Brain microvascular endothelial cell (primary cell): ENCODE measurements around the gene PGM2L1.
"Not testable (repeated sequence)": the region's sequence is repeated elsewhere in the genome, so short reads cannot be mapped to it uniquely, and the experiment has no call there.

Experiments used
- DNase-seq: peaks from one replicate; pipeline ENCODE4 v3.0.0-alpha.2; 2020
- H3K27ac ChIP-seq: fragments of 250-450 bp; sonication (Bioruptor Pico); 2 replicates; pipeline ENCODE4 v1.5.1; 2020; ENCODE audit warnings: mild to moderate bottlenecking, moderate library complexity
- H3K27me3 ChIP-seq: fragments of 250-450 bp; sonication (Bioruptor Pico); replicated peaks from 2 replicates; pipeline ENCODE4 v1.5.1; 2020; ENCODE audit warnings: mild to moderate bottlenecking
- H3K36me3 ChIP-seq: fragments of 250-450 bp; sonication (Bioruptor Pico); replicated peaks from 2 replicates; pipeline ENCODE4 v1.5.1; 2020; ENCODE audit warnings: mild to moderate bottlenecking
- H3K4me3 ChIP-seq: 2 replicates; pipeline ENCODE4 v1.5.1; 2011; ENCODE audit warnings: low read depth, mild to moderate bottlenecking, control low read depth, low read length, moderate library complexity
- in situ Hi-C: cut with HindIII; loops from 2 replicates; pipeline ENCODE4 v1.10.0; 2017; ENCODE audit warnings: low sequenced_read_pairs, low pct_ligation_motif_present
- TF ChIP-seq, protein P1 (sequence below): IDR thresholded peaks from 2 replicates; pipeline ENCODE4 v1.5.1; 2011; ENCODE audit warnings: low read depth, mild to moderate bottlenecking, moderate library complexity, low read length, control low read depth, inconsistent platforms; ENCODE audit errors: missing control alignments

Gene PGM2L1

DNA sequence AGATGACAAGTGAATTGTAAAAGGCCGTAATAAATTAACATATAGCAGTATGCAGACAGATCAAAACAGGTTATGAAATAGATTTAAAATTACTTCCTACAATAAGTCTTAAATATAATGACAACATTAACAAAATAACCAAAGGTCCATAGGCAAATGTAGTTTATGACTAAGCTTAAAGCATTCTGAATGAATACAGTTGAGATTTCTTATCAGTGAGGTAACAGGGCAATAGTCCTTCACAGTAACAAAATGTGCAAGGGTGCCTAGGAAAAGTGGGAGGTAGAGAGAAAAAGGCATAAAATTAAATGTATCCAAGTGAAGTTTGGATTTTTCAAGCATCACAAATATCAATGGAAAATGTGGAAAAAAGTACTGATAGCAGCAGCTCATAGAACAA lies 65.9 kb downstream of the PGM2L1 start:
- Histone ChIP-seq H3K27ac (no peak overlapping the region), H3K4me3 (no peak overlapping the region), H3K36me3 (no peaks in the 10 kb centered on the region), H3K27me3 (no peaks in the 10 kb centered on the region)
- no peak for DNase-seq
- in situ Hi-C loops, result no loop called here
- TF ChIP-seq, protein P1, sequence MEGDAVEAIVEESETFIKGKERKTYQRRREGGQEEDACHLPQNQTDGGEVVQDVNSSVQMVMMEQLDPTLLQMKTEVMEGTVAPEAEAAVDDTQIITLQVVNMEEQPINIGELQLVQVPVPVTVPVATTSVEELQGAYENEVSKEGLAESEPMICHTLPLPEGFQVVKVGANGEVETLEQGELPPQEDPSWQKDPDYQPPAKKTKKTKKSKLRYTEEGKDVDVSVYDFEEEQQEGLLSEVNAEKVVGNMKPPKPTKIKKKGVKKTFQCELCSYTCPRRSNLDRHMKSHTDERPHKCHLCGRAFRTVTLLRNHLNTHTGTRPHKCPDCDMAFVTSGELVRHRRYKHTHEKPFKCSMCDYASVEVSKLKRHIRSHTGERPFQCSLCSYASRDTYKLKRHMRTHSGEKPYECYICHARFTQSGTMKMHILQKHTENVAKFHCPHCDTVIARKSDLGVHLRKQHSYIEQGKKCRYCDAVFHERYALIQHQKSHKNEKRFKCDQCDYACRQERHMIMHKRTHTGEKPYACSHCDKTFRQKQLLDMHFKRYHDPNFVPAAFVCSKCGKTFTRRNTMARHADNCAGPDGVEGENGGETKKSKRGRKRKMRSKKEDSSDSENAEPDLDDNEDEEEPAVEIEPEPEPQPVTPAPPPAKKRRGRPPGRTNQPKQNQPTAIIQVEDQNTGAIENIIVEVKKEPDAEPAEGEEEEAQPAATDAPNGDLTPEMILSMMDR, result no peak

DNA sequence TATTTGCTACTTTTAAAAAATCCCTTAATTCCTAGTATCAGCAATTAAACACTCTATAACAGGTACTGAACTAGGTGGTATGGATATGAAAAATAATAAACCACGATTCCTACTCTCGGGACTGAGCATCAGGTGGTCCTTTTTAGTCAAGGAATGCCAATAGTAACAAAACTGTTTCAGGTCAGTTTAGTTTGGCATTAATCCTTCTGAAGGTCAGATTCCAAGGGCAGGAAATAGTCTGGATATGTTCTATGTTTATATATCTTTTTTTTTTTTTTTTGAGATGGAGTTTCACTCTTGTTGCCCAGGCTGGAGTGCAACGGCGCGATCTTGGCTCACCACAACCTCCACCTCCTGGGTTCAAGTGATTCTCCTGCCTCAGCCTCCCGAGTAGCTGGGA lies 67.2 kb downstream of the PGM2L1 start:
- DNase-seq, H3K27me3 ChIP-seq, H3K4me3 ChIP-seq, in situ Hi-C loops, H3K36me3 ChIP-seq, H3K27ac ChIP-seq: not testable (repeated sequence)

DNA sequence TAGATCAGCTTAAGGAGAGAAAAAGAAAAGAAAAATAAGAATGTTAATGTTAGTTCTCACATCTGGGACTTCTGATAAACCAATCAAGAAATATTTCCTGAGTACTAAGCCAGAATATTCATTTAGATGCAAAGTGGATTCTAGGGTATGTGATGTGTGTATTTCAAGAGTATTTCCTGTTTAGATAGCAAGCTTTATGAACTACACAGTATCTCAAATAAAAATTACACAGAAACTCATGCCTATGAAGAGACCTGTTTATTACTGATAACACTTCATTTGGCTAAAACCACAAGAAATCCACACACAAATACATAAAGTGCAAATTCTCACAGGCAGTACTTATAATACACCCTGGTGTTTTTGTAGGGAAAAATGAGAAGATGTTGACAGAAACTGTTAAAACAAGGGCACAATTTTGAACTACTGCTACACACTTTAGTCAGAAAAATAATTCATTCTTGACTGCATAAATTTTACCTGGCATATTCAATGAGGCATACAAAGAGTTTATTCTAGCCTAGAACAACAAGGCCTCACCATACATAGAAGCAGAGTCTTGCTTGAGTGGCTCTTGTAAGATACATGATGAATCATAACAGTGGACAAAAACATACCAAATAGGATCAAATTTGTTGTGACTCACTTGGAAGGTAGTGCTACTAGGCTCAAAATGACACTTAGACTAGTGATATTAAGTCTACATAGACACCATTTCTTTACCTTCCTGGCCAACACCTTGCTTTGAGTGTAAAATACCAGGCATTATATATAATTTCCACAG lies 68.0 kb downstream of the PGM2L1 start:
- peak; percentile 42 for DNase-seq
- Histone ChIP-seq H3K4me3 (no peak overlapping the region), H3K27me3 (no peaks in the 10 kb centered on the region), H3K27ac (peak overlapping the region; percentile 30), H3K36me3 (no peaks in the 10 kb centered on the region)
- TF ChIP-seq, protein P1, result no peak
- in situ Hi-C loops, result no loop called here

DNA sequence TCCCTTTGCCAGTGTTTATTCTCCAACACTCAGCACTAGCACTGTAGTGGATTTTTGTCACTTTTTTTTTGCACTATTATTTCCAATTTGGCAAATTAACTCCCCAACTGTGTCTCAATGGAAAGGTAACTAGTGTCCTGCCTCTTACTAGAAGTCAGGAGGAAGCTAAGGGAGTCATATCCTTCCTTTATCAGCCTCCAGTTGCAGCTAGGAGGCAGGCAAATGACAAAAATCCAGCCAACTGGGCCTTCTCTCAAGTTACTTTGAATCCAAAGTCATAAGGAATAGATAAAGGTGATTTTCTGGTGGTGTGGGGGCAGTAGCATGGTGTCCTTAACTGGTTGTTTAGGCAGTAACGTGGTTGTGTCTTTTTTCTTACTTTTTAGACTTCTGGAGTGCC lies 71.2 kb downstream of the PGM2L1 start:
- H3K36me3 ChIP-seq, result no peaks in the 10 kb centered on the region
- TF ChIP-seq, protein P1, result no peak
- H3K27me3 ChIP-seq, result no peaks in the 10 kb centered on the region
- no peak for DNase-seq
- in situ Hi-C loops, result no loop called here
- no peak overlapping the region for H3K27ac ChIP-seq
- no peak overlapping the region for H3K4me3 ChIP-seq

DNA sequence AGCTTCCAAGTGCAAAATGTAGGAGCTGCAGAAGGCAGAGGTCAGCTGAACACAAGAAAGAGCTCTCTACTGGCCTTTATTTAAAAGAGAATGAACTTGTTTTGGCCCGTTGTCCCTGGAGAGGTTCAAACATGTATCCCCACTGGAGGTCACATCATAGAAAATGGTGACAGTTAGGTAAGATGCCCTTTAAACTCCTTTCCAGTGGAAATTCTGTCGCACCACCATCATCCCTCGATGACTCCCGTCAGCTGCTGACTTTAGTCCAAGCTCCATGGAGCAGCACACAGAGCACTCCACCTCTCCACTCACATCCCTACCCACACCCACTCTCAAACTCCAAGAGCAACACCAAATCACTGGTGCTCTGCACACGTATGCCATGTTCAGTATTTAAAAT lies 71.6 kb downstream of the PGM2L1 start:
- TF ChIP-seq, protein P1, result no peak
- Histone ChIP-seq H3K27me3 (no peaks in the 10 kb centered on the region), H3K36me3 (no peaks in the 10 kb centered on the region), H3K4me3 (no peak overlapping the region), H3K27ac (no peak overlapping the region)
- no peak for DNase-seq
- in situ Hi-C loops, result no loop called here

DNA sequence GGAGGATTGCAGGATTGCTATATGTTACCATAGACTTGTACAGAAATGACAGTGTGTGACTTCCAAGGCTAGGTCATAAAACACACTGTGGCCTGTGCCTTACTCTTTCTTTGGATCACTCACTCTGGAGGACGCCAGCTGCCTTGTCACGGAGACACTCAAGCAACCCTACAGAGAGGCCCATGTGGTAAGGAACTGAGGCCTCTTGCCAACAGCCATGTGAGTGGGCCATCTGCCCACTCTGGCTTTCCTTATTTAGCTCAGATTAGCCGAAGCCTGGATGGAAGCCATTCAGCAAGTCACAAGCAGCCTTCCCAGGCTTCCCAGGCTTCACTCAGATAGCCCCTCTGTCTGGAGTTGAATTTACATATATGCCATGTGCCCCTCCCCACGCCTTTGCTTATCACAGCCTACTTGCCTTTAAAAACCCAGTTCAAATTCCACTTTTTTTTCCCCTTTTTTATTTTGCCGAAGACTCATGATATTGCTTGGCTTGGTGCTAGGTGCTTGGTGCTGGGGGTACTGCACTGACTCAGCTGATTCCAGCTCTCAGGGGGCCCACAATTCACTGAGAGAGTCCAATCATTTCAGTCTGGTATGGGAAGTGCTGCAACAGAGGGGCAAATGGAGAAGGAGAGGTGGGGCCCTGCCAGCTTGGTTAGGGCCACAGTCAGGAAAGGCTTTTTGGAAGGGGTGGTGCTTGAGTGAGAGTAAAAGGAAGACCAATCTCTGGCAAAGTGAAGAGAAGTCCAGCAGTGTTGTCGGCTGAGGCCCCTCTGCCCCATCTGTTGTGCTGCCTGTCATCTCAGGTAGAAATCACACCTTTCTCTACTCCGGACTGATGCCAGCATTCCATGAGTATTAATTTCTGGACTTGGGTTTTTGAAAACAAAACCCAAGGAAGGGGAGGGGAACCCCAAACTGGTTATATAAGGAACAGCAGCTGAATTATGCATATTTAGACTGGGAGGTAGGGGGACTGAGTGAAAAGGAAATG lies 72.3 kb downstream of the PGM2L1 start:
- DNase-seq, result peak; percentile 55
- TF ChIP-seq, protein P1, result no peak
- Histone ChIP-seq H3K27ac (no peak overlapping the region), H3K27me3 (no peaks in the 10 kb centered on the region), H3K36me3 (no peaks in the 10 kb centered on the region), H3K4me3 (no peak overlapping the region)
- in situ Hi-C loops, result no loop called here
